ENCODE measurements around the gene CLBA1.
"Not testable (repeated sequence)": the region's sequence is repeated elsewhere in the genome, so short reads cannot be mapped to it uniquely, and the experiment has no call there.

The CLBA1 gene

GRCh38 chr14:105025429-105025828 is 39.8 kb downstream of the CLBA1 start:
- Mint-ChIP-seq H3K4me1 (peaks cover 8% of the 10 kb centered on the region), H3K27ac (no peak overlapping the region), H3K36me3 (ENCODE audit: low read depth) (no peaks in the 10 kb centered on the region), H3K4me3 (peak overlapping the region in 1 of 3 experiments; percentile 58), H3K9me3 (no peaks in the 10 kb centered on the region), H3K27me3 (ENCODE audit: low read depth) (peaks cover 5% of the 10 kb centered on the region)
- TF ChIP-seq CTCF (IDR thresholded peaks at IDR 0.05; ENCODE audit: unreplicated experiment in 3 of 3), result no peak

- Mint-ChIP-seq H3K9me3 (no peaks in the 10 kb centered on the region), H3K27ac (no peak overlapping the region), H3K4me3 (no peak overlapping the region), H3K36me3 (ENCODE audit: low read depth) (no peaks in the 10 kb centered on the region), H3K4me1 (peaks cover 8% of the 10 kb centered on the region), H3K27me3 (ENCODE audit: low read depth) (peaks cover 12% of the 10 kb centered on the region)
- no peak for TF ChIP-seq CTCF (IDR thresholded peaks at IDR 0.05; ENCODE audit: unreplicated experiment in 3 of 3)
These were observed 40.6 kb downstream of the CLBA1 start for GRCh38 chr14:105026033-105026785.

GRCh38 chr14:105026802-105027563 is 41.4 kb downstream of the CLBA1 start:
- TF ChIP-seq CTCF (IDR thresholded peaks at IDR 0.05; ENCODE audit: unreplicated experiment in 3 of 3), result no peak
- Mint-ChIP-seq H3K27me3 (ENCODE audit: low read depth) (peaks cover 15% of the 10 kb centered on the region), H3K4me1 (peaks cover 1% of the 10 kb centered on the region), H3K9me3 (no peaks in the 10 kb centered on the region), H3K36me3 (ENCODE audit: low read depth) (no peaks in the 10 kb centered on the region), H3K4me3 (no peak overlapping the region), H3K27ac (no peak overlapping the region)

GRCh38 chr14:105027718-105028117 is 42.1 kb downstream of the CLBA1 start:
- H3K4me3 Mint-ChIP-seq; H3K27ac Mint-ChIP-seq; H3K4me1 Mint-ChIP-seq; H3K36me3 Mint-ChIP-seq (ENCODE audit: low read depth); H3K9me3 Mint-ChIP-seq: not testable (repeated sequence)
- peaks cover 21% of the 10 kb centered on the region for H3K27me3 Mint-ChIP-seq (ENCODE audit: low read depth)

GRCh38 chr14:105028251-105028927 is 42.8 kb downstream of the CLBA1 start:
- Mint-ChIP-seq H3K27ac (no peak overlapping the region), H3K36me3 (ENCODE audit: low read depth) (no peaks in the 10 kb centered on the region), H3K9me3 (no peaks in the 10 kb centered on the region), H3K27me3 (ENCODE audit: low read depth) (peaks cover 28% of the 10 kb centered on the region), H3K4me3 (no peak overlapping the region), H3K4me1 (no peaks in the 10 kb centered on the region)
- TF ChIP-seq CTCF (IDR thresholded peaks at IDR 0.05; ENCODE audit: unreplicated experiment in 3 of 3), result no peak

- Mint-ChIP-seq H3K27me3 (ENCODE audit: low read depth) (peaks cover 38% of the 10 kb centered on the region), H3K27ac (no peak overlapping the region), H3K9me3 (no peaks in the 10 kb centered on the region), H3K4me1 (no peaks in the 10 kb centered on the region), H3K4me3 (no peak overlapping the region), H3K36me3 (ENCODE audit: low read depth) (no peaks in the 10 kb centered on the region)
- TF ChIP-seq CTCF (IDR thresholded peaks at IDR 0.05; ENCODE audit: unreplicated experiment in 3 of 3), result no peak
These were observed 43.8 kb downstream of the CLBA1 start for GRCh38 chr14:105029402-105029801.
